ENCODE measurements around the gene NMRK2. TPM values are rescaled to one million over a fixed set of nuclear protein-coding genes. Genes with fewer than 3 reads are reported as not detected.
"Not testable (repeated sequence)": the region's sequence is repeated elsewhere in the genome, so short reads cannot be mapped to it uniquely, and the experiment has no call there.

The NMRK2 gene
- total and polyA plus RNA-seq, 3 experiments from 2014 or later: not detected

DNA sequence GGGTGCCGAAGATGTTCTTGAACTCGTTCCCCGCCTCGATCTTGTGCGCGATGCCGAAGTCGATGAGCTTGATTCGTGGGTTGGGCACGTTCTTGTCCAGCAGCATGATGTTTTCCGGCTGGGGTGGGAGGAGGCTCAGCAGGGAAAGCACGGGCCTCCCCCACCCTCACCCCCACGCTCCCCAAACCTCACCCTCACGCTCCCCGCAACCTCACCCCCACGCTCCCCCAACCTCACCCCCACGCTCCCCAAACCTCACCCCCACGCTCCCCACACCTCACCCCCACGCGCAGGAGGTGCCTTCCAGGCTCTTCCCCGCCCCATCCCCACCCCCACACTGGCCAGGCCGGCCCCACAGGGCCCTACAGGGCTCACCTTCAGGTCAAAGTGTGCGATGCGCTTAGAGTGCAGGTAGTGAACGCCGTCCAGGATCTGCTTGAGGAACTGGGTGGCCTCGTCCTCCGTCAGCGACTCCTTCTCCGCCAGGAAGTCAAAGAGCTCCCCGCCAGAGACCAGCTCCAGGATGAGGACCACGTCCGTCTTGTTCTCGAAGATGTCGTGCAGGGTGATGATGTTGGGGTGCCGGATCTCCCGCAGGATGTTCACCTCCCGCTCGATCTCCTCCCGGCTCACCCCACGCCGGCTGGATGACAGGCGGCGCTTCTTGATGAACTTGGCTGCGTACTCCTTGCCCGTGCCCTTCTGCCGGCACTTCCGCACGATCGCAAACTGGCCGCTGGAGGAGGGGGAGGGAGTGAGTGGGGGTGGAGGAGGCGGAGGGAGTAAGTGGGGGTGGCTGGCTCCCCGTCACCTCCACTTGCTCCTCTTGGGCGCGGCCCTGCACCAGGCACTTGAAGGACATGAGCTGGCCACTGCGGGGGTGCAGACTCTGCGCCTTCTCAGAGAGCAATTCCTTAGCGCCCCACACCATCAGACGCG is 31.7 kb downstream of the NMRK2 start:
- ChIA-PET CTCF (no interaction called here), POLR2A (no interaction called here)

DNA sequence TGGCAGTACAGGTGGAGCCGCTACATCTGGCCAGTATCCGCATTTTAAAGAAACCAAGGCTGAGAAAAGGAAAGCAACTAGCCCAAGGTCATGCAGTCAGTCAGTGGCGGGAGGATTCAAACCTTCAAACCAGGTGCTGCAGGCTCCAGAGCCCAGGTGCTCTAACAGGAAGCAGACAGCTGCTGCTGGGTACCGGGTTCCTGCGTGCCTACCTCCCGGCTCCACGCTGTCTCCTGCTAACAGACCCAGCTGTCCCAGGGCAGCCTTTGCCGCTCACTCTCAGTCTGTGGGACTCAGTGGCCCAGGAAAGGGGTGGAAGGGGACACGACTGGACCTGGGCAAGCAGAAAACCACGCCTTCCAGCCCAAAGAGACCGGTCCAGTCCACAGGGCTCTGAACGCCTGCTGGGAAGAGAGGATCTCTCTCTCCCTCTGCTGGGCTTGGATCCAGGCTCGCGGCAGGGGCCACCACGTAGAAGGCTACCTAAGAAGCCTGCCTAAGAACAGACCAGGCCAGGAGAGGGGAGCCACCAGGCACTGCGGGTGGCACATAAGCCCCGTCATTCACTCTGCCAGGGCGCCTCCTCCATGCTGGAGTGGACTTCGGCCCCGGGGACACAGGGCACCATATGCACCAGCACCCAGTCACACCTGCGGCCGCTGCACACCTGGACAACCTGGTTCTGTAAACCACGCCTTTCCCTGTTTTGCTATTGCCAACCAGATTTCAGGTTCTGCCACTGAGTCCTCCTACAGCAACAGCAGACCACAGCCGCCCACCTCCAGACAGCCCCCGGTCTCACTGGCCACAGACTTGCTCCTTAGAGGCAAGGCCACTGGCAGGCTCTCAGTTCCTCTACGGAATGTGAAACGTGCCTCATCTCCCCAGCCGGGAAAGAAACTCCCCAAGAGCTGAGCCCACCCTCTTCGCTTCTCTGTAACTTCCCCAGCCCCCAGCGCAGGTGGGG is 33.5 kb downstream of the NMRK2 start:
- Histone ChIP-seq H3K27me3 (ENCODE audit: insufficient read depth, low read length, poor library complexity, severe bottlenecking) (no peaks in the 10 kb centered on the region), H3K27ac (ENCODE audit: low read depth, low read length) (no peak overlapping the region), H3K9me3 (ENCODE audit: low read length) (no peaks in the 10 kb centered on the region), H3K36me3 (ENCODE audit: insufficient read depth, low read length) (peaks cover 15% of the 10 kb centered on the region), H3K4me1 (ENCODE audit: insufficient read depth, low read length) (peaks cover 16% of the 10 kb centered on the region), H3K4me3 (ENCODE audit: low read length) (no peak overlapping the region)
- CTCF ChIA-PET: no interaction called here
- Mint-ChIP-seq H3K27ac (peak overlapping the region in 4 of 8 donors; percentile 26 to 72 (median 68)), H3K4me3 (peak overlapping the region in 1 of 7 donors; percentile 50), H3K9me3 (no peaks in the 10 kb centered on the region), H3K27me3 (no peaks in the 10 kb centered on the region), H3K4me1 (peaks cover 20 to 39% (median 36%) of the 10 kb centered on the region in 3 donors), H3K36me3 (peaks cover 0 to 70% (median 2%) of the 10 kb centered on the region in 3 donors)
- POLR2A ChIA-PET: no interaction called here
- DNase-seq: no peak

More for the DNA sequence above, 31.7 kb downstream of the NMRK2 start:
- Histone ChIP-seq H3K36me3 (ENCODE audit: insufficient read depth, low read length) (peaks cover 24% of the 10 kb centered on the region), H3K4me1 (ENCODE audit: insufficient read depth, low read length) (peaks cover 4% of the 10 kb centered on the region), H3K9me3 (ENCODE audit: low read length) (no peaks in the 10 kb centered on the region), H3K27ac (ENCODE audit: low read depth, low read length) (no peak overlapping the region), H3K4me3 (ENCODE audit: low read length) (no peak overlapping the region), H3K27me3 (ENCODE audit: insufficient read depth, low read length, poor library complexity, severe bottlenecking) (no peaks in the 10 kb centered on the region)
- no peak for DNase-seq
- no peak overlapping the region for H3K27ac Mint-ChIP-seq
- H3K9me3 Mint-ChIP-seq: no peaks in the 10 kb centered on the region
- H3K27me3 Mint-ChIP-seq: no peaks in the 10 kb centered on the region
- H3K4me3 Mint-ChIP-seq: peak overlapping the region in 1 of 7 donors; percentile 56
- peaks cover 9 to 24% (median 22%) of the 10 kb centered on the region in 3 donors for H3K4me1 Mint-ChIP-seq
- H3K36me3 Mint-ChIP-seq: peaks cover 0 to 75% (median 2%) of the 10 kb centered on the region in 3 donors

DNA sequence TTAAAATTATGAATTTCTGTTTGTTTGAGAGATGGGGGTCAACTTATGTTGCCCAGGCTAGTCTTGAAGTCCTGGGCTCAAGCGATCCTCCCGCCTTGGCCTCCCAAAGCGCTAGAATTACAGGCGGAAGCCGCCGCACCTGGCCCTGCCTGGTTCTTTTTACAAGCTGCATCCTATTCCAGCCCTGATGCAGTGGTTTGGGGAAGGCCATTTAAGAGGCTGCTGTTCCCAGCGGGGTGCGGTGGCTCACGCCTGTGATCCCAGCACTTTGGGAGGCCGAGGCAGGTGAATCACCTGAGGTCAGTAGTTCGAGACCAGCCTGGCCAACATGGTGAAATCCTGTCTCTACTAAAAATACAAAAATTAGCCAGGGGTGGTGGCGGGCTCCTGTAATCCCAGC is 35.1 kb downstream of the NMRK2 start:
- H3K36me3 ChIP-seq (ENCODE audit: insufficient read depth, low read length): peaks cover 12% of the 10 kb centered on the region
- CTCF ChIA-PET; H3K9me3 ChIP-seq (ENCODE audit: low read length); H3K27ac ChIP-seq (ENCODE audit: low read depth, low read length); H3K4me3 ChIP-seq (ENCODE audit: low read length); H3K9me3 Mint-ChIP-seq; POLR2A ChIA-PET; H3K27me3 Mint-ChIP-seq; H3K27me3 ChIP-seq (ENCODE audit: insufficient read depth, low read length, poor library complexity, severe bottlenecking); DNase-seq: not testable (repeated sequence)
- peaks cover 18% of the 10 kb centered on the region for H3K4me1 ChIP-seq (ENCODE audit: insufficient read depth, low read length)
- peak overlapping the region in 1 of 8 donors; percentile 79 for H3K27ac Mint-ChIP-seq
- peaks cover 21 to 42% (median 38%) of the 10 kb centered on the region in 3 donors for H3K4me1 Mint-ChIP-seq
- H3K36me3 Mint-ChIP-seq: peaks cover 0 to 59% (median 2%) of the 10 kb centered on the region in 3 donors
- H3K4me3 Mint-ChIP-seq: peak overlapping the region in 1 of 7 donors; percentile 40

DNA sequence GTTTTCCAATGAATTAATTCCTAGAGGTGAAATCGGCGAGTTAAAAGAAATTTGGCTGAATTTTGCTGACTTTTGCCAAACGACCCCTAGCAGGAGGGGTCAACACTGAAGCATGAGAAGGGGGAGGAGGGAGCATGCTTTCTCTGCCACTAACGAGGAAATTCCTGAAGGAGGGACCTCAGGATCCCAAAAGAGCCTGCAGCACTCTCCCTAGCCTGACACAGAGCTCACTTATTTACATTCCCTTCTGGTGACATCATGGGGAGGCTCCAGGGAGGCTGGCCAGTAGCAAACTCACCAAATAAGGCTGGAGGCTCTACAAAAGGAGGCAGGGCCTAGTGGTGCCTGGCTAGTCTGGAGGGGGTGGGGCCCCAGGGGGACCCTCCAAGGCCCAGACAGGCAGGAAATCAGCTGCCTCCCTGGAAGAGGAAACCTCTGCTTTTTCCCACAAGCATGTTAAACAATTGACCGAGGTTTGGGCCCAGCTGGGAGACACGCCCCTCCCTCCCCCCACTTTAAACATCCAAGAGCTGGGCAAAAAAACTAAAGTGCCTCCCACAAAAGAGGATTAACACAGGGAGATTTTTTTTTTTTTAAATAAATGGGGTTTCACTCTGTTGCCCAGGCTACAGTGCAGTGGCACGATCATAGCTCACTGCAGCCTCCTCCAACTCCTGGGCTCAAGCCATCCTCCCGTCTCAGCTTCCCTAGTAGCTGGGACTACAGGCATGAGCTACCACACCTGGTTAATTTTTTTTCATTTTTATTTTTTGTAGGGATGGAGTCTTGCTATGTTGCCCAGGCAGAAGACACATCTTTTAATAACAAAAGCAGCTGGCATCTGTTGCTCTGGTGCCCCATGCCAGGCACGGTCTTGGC is 35.9 kb downstream of the NMRK2 start:
- no peaks in the 10 kb centered on the region for H3K27me3 ChIP-seq (ENCODE audit: insufficient read depth, low read length, poor library complexity, severe bottlenecking)
- no peaks in the 10 kb centered on the region for H3K9me3 ChIP-seq (ENCODE audit: low read length)
- CTCF ChIA-PET: interaction anchor here (1.1 kb wide), 1 partner anchor 19 kb away, joined by 9 read pairs; no protein-coding TSS in a partner anchor
- peaks cover 18% of the 10 kb centered on the region for H3K4me1 ChIP-seq (ENCODE audit: insufficient read depth, low read length)
- Mint-ChIP-seq H3K9me3 (no peaks in the 10 kb centered on the region), H3K36me3 (peaks cover 0 to 51% (median 2%) of the 10 kb centered on the region in 3 donors), H3K27me3 (no peaks in the 10 kb centered on the region), H3K4me3 (peak overlapping the region; percentile 20 to 95 (median 89)), H3K4me1 (peaks cover 21 to 42% (median 38%) of the 10 kb centered on the region in 3 donors), H3K27ac (peak overlapping the region in 6 of 8 donors; percentile 27 to 90 (median 84))
- peaks cover 8% of the 10 kb centered on the region for H3K36me3 ChIP-seq (ENCODE audit: insufficient read depth, low read length)
- peak overlapping the region; percentile 84 for H3K27ac ChIP-seq (ENCODE audit: low read depth, low read length)
- no peak overlapping the region for H3K4me3 ChIP-seq (ENCODE audit: low read length)
- DNase-seq: no peak
- POLR2A ChIA-PET: no interaction called here

DNA sequence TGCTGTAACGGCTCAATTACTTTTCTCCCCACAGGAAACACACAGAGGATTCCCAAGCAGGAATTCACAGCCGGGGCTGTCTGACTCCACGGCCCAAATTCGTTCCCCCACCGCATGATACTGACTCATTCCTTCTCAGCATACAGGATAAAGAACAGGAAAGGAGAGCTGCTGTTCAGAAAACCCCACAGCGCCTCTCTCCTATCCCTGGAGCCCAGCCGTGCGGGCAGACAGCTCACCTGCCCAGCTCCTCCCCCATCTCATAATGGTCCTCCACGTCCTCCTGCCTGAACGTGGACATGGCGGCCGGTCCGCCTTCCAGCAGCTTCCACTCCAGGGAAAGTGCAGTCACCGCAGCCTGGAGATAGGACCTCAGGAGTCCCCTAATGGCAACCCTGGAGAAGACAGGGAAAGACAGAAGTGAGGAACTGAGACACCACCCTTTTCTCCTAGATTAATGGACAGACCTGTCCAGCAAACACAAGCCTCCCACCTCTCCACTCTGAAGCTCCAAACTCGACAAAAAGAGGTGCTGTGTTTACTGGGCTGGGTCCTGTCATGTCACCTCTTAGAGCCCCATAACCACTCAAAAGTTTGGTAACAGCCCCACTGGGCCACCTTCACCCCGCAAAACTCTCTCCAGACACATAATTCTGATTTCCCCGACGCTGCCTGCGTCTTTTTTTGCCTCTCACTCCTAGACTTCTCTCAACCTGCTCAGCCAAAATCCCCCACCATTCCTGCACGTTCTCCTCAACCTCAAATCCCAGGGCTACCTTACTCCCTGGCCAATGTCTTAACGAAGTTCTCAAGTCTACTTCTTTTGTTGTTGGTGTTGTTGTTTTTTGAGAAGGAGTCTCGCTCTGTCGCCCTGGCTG is 36.8 kb downstream of the NMRK2 start:
- Mint-ChIP-seq H3K27ac (peak overlapping the region; percentile 5 to 95 (median 88)), H3K9me3 (no peaks in the 10 kb centered on the region), H3K27me3 (no peaks in the 10 kb centered on the region), H3K4me3 (peak overlapping the region; percentile 87 to 95 (median 89)), H3K36me3 (peaks cover 0 to 48% (median 2%) of the 10 kb centered on the region in 3 donors), H3K4me1 (peaks cover 21 to 42% (median 38%) of the 10 kb centered on the region in 3 donors)
- Histone ChIP-seq H3K27me3 (ENCODE audit: insufficient read depth, low read length, poor library complexity, severe bottlenecking) (no peaks in the 10 kb centered on the region), H3K36me3 (ENCODE audit: insufficient read depth, low read length) (peaks cover 5% of the 10 kb centered on the region), H3K4me1 (ENCODE audit: insufficient read depth, low read length) (peaks cover 18% of the 10 kb centered on the region), H3K9me3 (ENCODE audit: low read length) (no peaks in the 10 kb centered on the region), H3K4me3 (ENCODE audit: low read length) (peak overlapping the region; percentile 84), H3K27ac (ENCODE audit: low read depth, low read length) (peak overlapping the region; percentile 84)
- DNase-seq: no peak
- POLR2A ChIA-PET: no interaction called here
- CTCF ChIA-PET: interaction anchor here (1.1 to 3.8 kb wide), 2 partner anchors 15 to 18 kb away, joined by 9 to 14 read pairs; partner anchors contain the start of gene EEF2

DNA sequence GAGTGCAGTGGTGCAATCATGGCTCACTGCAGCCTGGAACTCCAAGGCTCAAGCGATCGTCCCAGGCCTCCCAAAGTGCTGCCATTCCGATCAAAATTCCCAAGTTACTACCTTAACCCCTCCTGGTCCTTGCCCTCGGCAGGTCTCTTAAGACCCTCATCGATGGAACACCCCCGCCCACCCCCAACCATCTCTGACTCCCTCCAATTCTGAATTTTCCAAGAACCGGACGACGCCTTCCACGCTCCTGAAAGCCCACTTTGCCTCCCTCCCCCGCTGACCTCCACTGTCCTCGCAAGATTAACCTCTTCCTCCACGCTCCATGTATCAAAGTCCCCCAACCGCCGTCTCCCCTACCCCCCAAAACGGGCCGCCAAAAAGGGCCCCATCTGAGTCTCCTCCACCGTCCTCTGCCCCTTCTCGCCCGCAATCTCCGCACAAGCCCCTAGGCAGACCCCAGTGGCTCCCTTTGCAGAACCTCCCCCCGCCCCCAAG is 37.5 kb downstream of the NMRK2 start:
- Histone ChIP-seq H3K36me3 (ENCODE audit: insufficient read depth, low read length) (peaks cover 5% of the 10 kb centered on the region), H3K4me1 (ENCODE audit: insufficient read depth, low read length) (peaks cover 18% of the 10 kb centered on the region), H3K9me3 (ENCODE audit: low read length) (no peaks in the 10 kb centered on the region), H3K27ac (ENCODE audit: low read depth, low read length) (peak overlapping the region; percentile 84), H3K27me3 (ENCODE audit: insufficient read depth, low read length, poor library complexity, severe bottlenecking) (no peaks in the 10 kb centered on the region), H3K4me3 (ENCODE audit: low read length) (peak overlapping the region; percentile 84)
- Mint-ChIP-seq H3K4me3 (peak overlapping the region; percentile 87 to 95 (median 89)), H3K9me3 (no peaks in the 10 kb centered on the region), H3K36me3 (peaks cover 0 to 43% (median 2%) of the 10 kb centered on the region in 3 donors), H3K27ac (peak overlapping the region; percentile 5 to 95 (median 88)), H3K4me1 (peaks cover 21 to 42% (median 38%) of the 10 kb centered on the region in 3 donors), H3K27me3 (no peaks in the 10 kb centered on the region)
- no peak for DNase-seq
- ChIA-PET CTCF (interaction anchor here (1.6 to 3.8 kb wide), 2 partner anchors 15 to 18 kb away, joined by 8 to 14 read pairs; partner anchors contain the start of gene EEF2), POLR2A (interaction anchor here (0.6 to 1.6 kb wide), 7 partner anchors 8 to 208 kb away, joined by 3 to 25 read pairs (median 4); partner anchors contain the start of genes EEF2 and MRPL54)

All from CD8-positive, alpha-beta memory T cell (primary cell).